Endothelial cell of umbilical vein (primary cell): ENCODE results near the gene NCEH1.

ENCODE experiments used
- EZH2 ChIP-seq: IDR thresholded peaks from 2 replicates; pipeline ENCODE4 v1.6.1; 2012; ENCODE audit warnings: borderline replicate concordance, low read depth, mild to moderate bottlenecking, moderate library complexity, low read length, inconsistent platforms; ENCODE audit not compliant: severe bottlenecking
- FOS ChIP-seq: IDR thresholded peaks from 2 replicates; pipeline ENCODE4 v1.6.1; 2011; ENCODE audit warnings: mild to moderate bottlenecking, low read length, moderate library complexity, borderline replicate concordance; ENCODE audit not compliant: insufficient read depth
- GATA2 ChIP-seq: IDR thresholded peaks from 2 replicates; pipeline ENCODE4 v1.7.0; 2011; ENCODE audit warnings: low read depth, mild to moderate bottlenecking, moderate library complexity, mixed read lengths, low read length; ENCODE audit not compliant: insufficient read length, insufficient read depth
- POLR2A ChIP-seq: IDR thresholded peaks from 2 replicates; pipeline ENCODE4 v1.6.1; 2012; ENCODE audit warnings: low read depth, mild to moderate bottlenecking, control low read depth, low read length
- POLR2AphosphoS5 ChIP-seq: IDR thresholded peaks from 2 replicates; pipeline ENCODE4 v1.6.1; 2012; ENCODE audit warnings: low read depth, mild to moderate bottlenecking, control low read depth, low read length, moderate library complexity; ENCODE audit not compliant: insufficient read depth
- TF ChIP-seq, protein P1 (sequence below), 2 donors: IDR thresholded peaks; 1 replicate in 1 of 2; 2 replicates in 1 of 2; pipeline ENCODE4 v1.5.1; 2011; ENCODE audit warnings: low read length in 2 of 2, mild to moderate bottlenecking in 2 of 2, moderate library complexity in 2 of 2, control low read depth in 1 of 2, inconsistent platforms in 1 of 2, low read depth in 1 of 2; ENCODE audit not compliant: insufficient read depth in 1 of 2; ENCODE audit errors: extremely low read depth in 1 of 2
- TF ChIP-seq, protein P2 (sequence below): IDR thresholded peaks from 2 replicates; pipeline ENCODE4 v1.6.1; 2011; ENCODE audit not compliant: insufficient read depth, insufficient read length

DNA sequence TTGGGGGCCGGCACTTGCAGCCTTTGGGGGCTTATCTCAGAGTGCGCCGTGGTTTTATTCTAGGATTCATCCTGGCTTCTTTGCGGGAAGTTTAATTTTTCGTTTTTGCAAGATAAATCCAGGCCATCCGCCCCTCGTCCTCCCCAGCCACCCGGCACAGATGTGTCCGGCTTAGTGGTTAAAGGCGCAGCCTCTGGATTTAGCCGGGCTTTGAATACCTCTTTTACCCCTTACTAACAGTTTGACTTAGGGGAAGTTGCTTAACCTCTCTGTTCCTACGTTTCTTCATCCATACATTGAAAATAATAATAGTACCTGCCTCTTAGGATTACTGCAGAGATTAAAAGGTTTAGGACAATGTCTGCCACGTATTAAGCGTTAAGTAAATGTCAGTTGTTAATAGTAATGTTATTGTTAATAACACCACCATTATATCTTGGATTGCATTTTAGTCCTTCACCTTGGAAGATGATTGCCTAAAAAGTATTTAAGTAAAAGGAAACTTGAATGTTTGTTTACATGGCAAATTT, 40.4 kb upstream of the NCEH1 start:
- TF ChIP-seq, protein P1, sequence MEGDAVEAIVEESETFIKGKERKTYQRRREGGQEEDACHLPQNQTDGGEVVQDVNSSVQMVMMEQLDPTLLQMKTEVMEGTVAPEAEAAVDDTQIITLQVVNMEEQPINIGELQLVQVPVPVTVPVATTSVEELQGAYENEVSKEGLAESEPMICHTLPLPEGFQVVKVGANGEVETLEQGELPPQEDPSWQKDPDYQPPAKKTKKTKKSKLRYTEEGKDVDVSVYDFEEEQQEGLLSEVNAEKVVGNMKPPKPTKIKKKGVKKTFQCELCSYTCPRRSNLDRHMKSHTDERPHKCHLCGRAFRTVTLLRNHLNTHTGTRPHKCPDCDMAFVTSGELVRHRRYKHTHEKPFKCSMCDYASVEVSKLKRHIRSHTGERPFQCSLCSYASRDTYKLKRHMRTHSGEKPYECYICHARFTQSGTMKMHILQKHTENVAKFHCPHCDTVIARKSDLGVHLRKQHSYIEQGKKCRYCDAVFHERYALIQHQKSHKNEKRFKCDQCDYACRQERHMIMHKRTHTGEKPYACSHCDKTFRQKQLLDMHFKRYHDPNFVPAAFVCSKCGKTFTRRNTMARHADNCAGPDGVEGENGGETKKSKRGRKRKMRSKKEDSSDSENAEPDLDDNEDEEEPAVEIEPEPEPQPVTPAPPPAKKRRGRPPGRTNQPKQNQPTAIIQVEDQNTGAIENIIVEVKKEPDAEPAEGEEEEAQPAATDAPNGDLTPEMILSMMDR (IDR thresholded peaks at IDR 0.05; ENCODE audit: extremely low read depth in 1 of 2, insufficient read depth in 1 of 2, low read depth in 1 of 2, low read length in 2 of 2): no peak
- no peak for TF ChIP-seq POLR2A
- TF ChIP-seq POLR2AphosphoS5: no peak
- no peak for TF ChIP-seq EZH2
- TF ChIP-seq FOS: no peak
- TF ChIP-seq, protein P2, sequence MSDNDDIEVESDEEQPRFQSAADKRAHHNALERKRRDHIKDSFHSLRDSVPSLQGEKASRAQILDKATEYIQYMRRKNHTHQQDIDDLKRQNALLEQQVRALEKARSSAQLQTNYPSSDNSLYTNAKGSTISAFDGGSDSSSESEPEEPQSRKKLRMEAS: no peak
- no peak for TF ChIP-seq GATA2
